ENCODE data around the gene GPR37. TPM values are rescaled to one million over a fixed set of nuclear protein-coding genes. Genes with fewer than 3 reads are reported as not detected.

Gene GPR37
- total RNA-seq, 4 donors from 2014 or later = 5.0 to 15.2 (median 12.5) TPM

GRCh38 chr7:124718032-124718766 lies 47.4 kb downstream of the GPR37 start:
- WGBS = 59% methylated on average over 4 of the region's 4 CpGs
- no peak for TF ChIP-seq CTCF (IDR thresholded peaks at IDR 0.05)
- TF ChIP-seq POLR2AphosphoS5 (IDR thresholded peaks at IDR 0.05) = no peak
- TF ChIP-seq POLR2A (IDR thresholded peaks at IDR 0.05; ENCODE audit: low read depth) = no peak
- Histone ChIP-seq H3K4me1 (peaks cover 0 to 50% (median 19%) of the 10 kb centered on the region in 4 donors), H3K27ac (replicated peaks in 1 of 4) (no peak overlapping the region), H3K36me3 (no peaks in the 10 kb centered on the region), H3K4me3 (no peak overlapping the region), H3K27me3 (no peaks in the 10 kb centered on the region), H3K9me3 (no peaks in the 10 kb centered on the region)
- intact Hi-C loops (cut with DNase I) = no loop called here
- no peak for DNase-seq (ENCODE audit: extremely low spot score)

- Histone ChIP-seq H3K27ac (replicated peaks in 1 of 4) (no peak overlapping the region), H3K27me3 (no peaks in the 10 kb centered on the region), H3K9me3 (no peaks in the 10 kb centered on the region), H3K4me3 (no peak overlapping the region), H3K36me3 (no peaks in the 10 kb centered on the region), H3K4me1 (peaks cover 0 to 37% (median 11%) of the 10 kb centered on the region in 4 donors)
- intact Hi-C loops (cut with DNase I) = no loop called here
- WGBS = 96% methylated on average over 1 of the region's 1 CpG
- no peak for DNase-seq (ENCODE audit: extremely low spot score)
- no peak for TF ChIP-seq POLR2A (IDR thresholded peaks at IDR 0.05; ENCODE audit: low read depth)
- TF ChIP-seq CTCF (IDR thresholded peaks at IDR 0.05) = no peak
- TF ChIP-seq EP300 (IDR thresholded peaks at IDR 0.05) = no peak
- no peak for TF ChIP-seq POLR2AphosphoS5 (IDR thresholded peaks at IDR 0.05)
Observed at GRCh38 chr7:124716894-124717293, 48.7 kb downstream of the GPR37 start.

GRCh38 chr7:124713086-124713485 lies 52.5 kb downstream of the GPR37 start:
- peaks cover 0 to 4% (median 1%) of the 10 kb centered on the region in 4 donors for H3K4me1 ChIP-seq
- H3K27me3 ChIP-seq = no peaks in the 10 kb centered on the region
- intact Hi-C loops (cut with DNase I) = no loop called here
- no peak overlapping the region for H3K27ac ChIP-seq (replicated peaks in 1 of 4)
- TF ChIP-seq CTCF (IDR thresholded peaks at IDR 0.05) (no peak), EP300 (IDR thresholded peaks at IDR 0.05) (no peak), POLR2AphosphoS5 (IDR thresholded peaks at IDR 0.05) (no peak), POLR2A (IDR thresholded peaks at IDR 0.05; ENCODE audit: low read depth) (no peak)
- WGBS = 81% methylated on average over 3 of the region's 3 CpGs
- no peaks in the 10 kb centered on the region for H3K36me3 ChIP-seq
- DNase-seq (ENCODE audit: extremely low spot score) = no peak
- no peaks in the 10 kb centered on the region for H3K9me3 ChIP-seq
- H3K4me3 ChIP-seq = no peak overlapping the region

- TF ChIP-seq POLR2A (IDR thresholded peaks at IDR 0.05; ENCODE audit: low read depth) (no peak), POLR2AphosphoS5 (IDR thresholded peaks at IDR 0.05) (no peak), EP300 (IDR thresholded peaks at IDR 0.05) (no peak), CTCF (IDR thresholded peaks at IDR 0.05) (no peak)
- Histone ChIP-seq H3K36me3 (no peaks in the 10 kb centered on the region), H3K27ac (replicated peaks in 1 of 4) (no peak overlapping the region), H3K9me3 (peaks cover 0 to 10% (median 2%) of the 10 kb centered on the region in 4 donors), H3K4me3 (no peak overlapping the region), H3K4me1 (no peaks in the 10 kb centered on the region), H3K27me3 (no peaks in the 10 kb centered on the region)
- intact Hi-C loops (cut with DNase I) = no loop called here
- DNase-seq (ENCODE audit: extremely low spot score) = no peak
Observed at GRCh38 chr7:124712017-124712416, 53.6 kb downstream of the GPR37 start.

GRCh38 chr7:124702385-124702784 lies 63.2 kb downstream of the GPR37 start:
- DNase-seq (ENCODE audit: extremely low spot score) = no peak
- intact Hi-C loops (cut with DNase I) = no loop called here
- H3K9me3 ChIP-seq = peaks cover 0 to 3% (median 1%) of the 10 kb centered on the region in 4 donors

More at GRCh38 chr7:124702385-124702784, 63.2 kb downstream of the GPR37 start:
- Histone ChIP-seq H3K27ac (replicated peaks in 1 of 4) (no peak overlapping the region), H3K36me3 (no peaks in the 10 kb centered on the region), H3K4me1 (peaks cover 0 to 8% (median 3%) of the 10 kb centered on the region in 4 donors), H3K27me3 (no peaks in the 10 kb centered on the region), H3K4me3 (no peak overlapping the region)
- WGBS = 28% methylated on average over 2 of the region's 2 CpGs
- TF ChIP-seq CTCF (IDR thresholded peaks at IDR 0.05) (no peak), POLR2A (IDR thresholded peaks at IDR 0.05; ENCODE audit: low read depth) (no peak), EP300 (IDR thresholded peaks at IDR 0.05) (no peak), POLR2AphosphoS5 (IDR thresholded peaks at IDR 0.05) (no peak)

Measured in esophagus muscularis mucosa (tissue), 4 donors.